Tibial nerve (tissue), 4 donors: ENCODE data around the gene TMEM147. TPM values are rescaled to one million over a fixed set of nuclear protein-coding genes. Genes with fewer than 3 reads are reported as not detected.

Source experiments
- DNase-seq, 2 donors: peaks; one replicate each; pipeline ENCODE4 v3.0.0-alpha.2; 2019; ENCODE audit warnings: low spot score in 2 of 2
- H3K27ac ChIP-seq, 4 donors: fragments of 200-600 bp; sonication (generic) in 3 of 4; one replicate each; pipeline ENCODE4 v1.5.1; 2017 to 2019; ENCODE audit warnings: mild to moderate bottlenecking in 1 of 4
- H3K27me3 ChIP-seq, 2 donors: fragments of 200-600 bp; sonication (generic) in 1 of 2; one replicate each; pipeline versions ENCODE4 v1.5.1 to v1.6.0; 2017 to 2019
- H3K36me3 ChIP-seq, 3 donors: fragments of 200-600 bp; sonication (generic); one replicate each; pipeline ENCODE4 v1.5.1; 2018 to 2019
- H3K4me1 ChIP-seq, 4 donors: fragments of 200-600 bp; sonication (generic) in 3 of 4; one replicate each; pipeline ENCODE4 v1.5.1; 2017 to 2019
- H3K4me3 ChIP-seq, 4 donors: fragments of 200-600 bp; sonication (generic) in 3 of 4; one replicate each; pipeline ENCODE4 v1.5.1; 2017 to 2019; ENCODE audit warnings: mild to moderate bottlenecking in 1 of 4, moderate library complexity in 1 of 4
- H3K9me3 ChIP-seq, 4 donors: fragments of 200-600 bp; sonication (generic) in 3 of 4; one replicate each; pipeline ENCODE4 v1.5.1; 2017 to 2019
- EP300 ChIP-seq, 2 donors: sonication (generic); formaldehyde crosslinking; IDR thresholded peaks; one replicate each; pipeline ENCODE4 v1.6.1; 2017; ENCODE audit warnings: antibody characterized with exemption in 2 of 2, mild to moderate bottlenecking in 1 of 2
- POLR2A ChIP-seq, 2 donors: fragments of 450-650 bp; IDR thresholded peaks; one replicate each; pipeline ENCODE4 v1.6.1; 2017; ENCODE audit warnings: antibody characterized with exemption in 2 of 2, mild to moderate bottlenecking in 2 of 2, moderate library complexity in 2 of 2
- WGBS, 2 donors: methylation state at CpG; one replicate each; pipeline ENCODE4 v1.1.5; 2018; 5-methylcytosine and 5-hydroxymethylcytosine counted together
- total RNA-seq, 4 donors: library from RNA; depleted of rRNA; stranded (reverse); fragments of >200 nt; gene quantifications; one replicate each; pipeline ENCODE4 v1.1.0, GENCODE V29; 2016
- TF ChIP-seq, protein P1 (sequence below), 5 experiments: fragments of 200-600 bp in 3 of 5; fragments of 450-650 bp in 2 of 5; sonication (generic) in 3 of 5; IDR thresholded peaks; one replicate each; pipeline ENCODE4 v1.5.1; 2016 to 2019; ENCODE audit warnings: antibody characterized with exemption in 5 of 5, mild to moderate bottlenecking in 3 of 5, moderate library complexity in 2 of 5

TMEM147 gene
- total RNA-seq, 4 donors from 2014 or later: 63.8 to 103 (median 68.2) TPM

DNA sequence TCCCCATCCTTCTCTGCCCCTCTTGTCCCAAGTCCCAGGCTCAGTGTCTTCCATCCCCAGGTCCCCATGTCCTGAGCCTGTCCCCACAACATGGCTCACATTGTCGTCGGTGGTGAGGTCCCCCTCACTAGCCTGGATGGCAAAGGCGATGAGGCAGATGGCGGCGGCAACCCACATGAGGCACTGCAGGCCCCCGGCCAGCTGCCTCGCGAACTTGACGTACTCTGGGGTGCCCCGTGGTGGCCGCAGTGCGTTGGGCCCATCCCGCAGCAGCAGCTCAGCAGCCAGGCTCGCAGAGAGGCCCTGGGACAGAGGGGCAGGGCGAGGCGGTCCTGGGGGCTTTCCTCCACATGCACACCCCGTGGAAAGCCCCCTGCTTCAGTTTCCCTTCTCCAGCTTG, 16.9 kb downstream of the TMEM147 start:
- Histone ChIP-seq H3K27ac (no peak overlapping the region), H3K27me3 (peaks cover 0 to 63% of the 10 kb centered on the region in 2 donors), H3K9me3 (no peaks in the 10 kb centered on the region), H3K4me3 (no peak overlapping the region), H3K36me3 (no peaks in the 10 kb centered on the region), H3K4me1 (peaks cover 0 to 15% (median 2%) of the 10 kb centered on the region in 4 donors)
- 54 to 57% methylated on average over 17 of the region's 17 CpGs for WGBS, 2 donors
- TF ChIP-seq, protein P1, sequence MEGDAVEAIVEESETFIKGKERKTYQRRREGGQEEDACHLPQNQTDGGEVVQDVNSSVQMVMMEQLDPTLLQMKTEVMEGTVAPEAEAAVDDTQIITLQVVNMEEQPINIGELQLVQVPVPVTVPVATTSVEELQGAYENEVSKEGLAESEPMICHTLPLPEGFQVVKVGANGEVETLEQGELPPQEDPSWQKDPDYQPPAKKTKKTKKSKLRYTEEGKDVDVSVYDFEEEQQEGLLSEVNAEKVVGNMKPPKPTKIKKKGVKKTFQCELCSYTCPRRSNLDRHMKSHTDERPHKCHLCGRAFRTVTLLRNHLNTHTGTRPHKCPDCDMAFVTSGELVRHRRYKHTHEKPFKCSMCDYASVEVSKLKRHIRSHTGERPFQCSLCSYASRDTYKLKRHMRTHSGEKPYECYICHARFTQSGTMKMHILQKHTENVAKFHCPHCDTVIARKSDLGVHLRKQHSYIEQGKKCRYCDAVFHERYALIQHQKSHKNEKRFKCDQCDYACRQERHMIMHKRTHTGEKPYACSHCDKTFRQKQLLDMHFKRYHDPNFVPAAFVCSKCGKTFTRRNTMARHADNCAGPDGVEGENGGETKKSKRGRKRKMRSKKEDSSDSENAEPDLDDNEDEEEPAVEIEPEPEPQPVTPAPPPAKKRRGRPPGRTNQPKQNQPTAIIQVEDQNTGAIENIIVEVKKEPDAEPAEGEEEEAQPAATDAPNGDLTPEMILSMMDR (IDR thresholded peaks at IDR 0.05): no peak
- TF ChIP-seq EP300 (IDR thresholded peaks at IDR 0.05): no peak
- TF ChIP-seq POLR2A (IDR thresholded peaks at IDR 0.05): no peak
- DNase-seq: no peak

DNA sequence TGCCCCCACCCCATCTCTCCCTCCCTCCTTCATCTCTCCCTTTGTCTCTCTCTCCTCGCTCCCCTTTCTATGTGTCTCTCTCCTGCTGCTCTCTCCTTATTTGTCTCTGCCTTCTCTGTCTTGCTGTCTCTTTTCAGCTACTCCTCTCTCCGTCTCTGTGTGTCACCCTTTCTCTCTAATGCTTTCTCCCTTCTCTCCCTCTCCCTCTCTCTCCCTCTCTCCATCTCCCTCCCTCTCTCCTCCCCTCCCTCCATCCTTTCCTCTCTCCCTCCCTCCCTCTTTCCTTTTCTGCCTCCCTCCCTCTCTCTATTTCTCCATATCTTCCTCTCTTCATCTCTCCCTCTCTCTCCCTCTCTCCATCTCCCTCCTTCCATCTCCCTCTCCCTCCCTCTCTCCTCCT, 17.4 kb downstream of the TMEM147 start:
- TF ChIP-seq POLR2A (IDR thresholded peaks at IDR 0.05) (no peak), EP300 (IDR thresholded peaks at IDR 0.05) (no peak)
- TF ChIP-seq, protein P1 (IDR thresholded peaks at IDR 0.05): no peak
- Histone ChIP-seq H3K27ac (no peak overlapping the region), H3K27me3 (peaks cover 0 to 59% of the 10 kb centered on the region in 2 donors), H3K4me3 (no peak overlapping the region), H3K4me1 (peaks cover 0 to 10% (median 2%) of the 10 kb centered on the region in 4 donors), H3K9me3 (no peaks in the 10 kb centered on the region), H3K36me3 (no peaks in the 10 kb centered on the region)
- WGBS, 2 donors: 54 to 60% methylated on average over 2 of the region's 2 CpGs
- no peak for DNase-seq

DNA sequence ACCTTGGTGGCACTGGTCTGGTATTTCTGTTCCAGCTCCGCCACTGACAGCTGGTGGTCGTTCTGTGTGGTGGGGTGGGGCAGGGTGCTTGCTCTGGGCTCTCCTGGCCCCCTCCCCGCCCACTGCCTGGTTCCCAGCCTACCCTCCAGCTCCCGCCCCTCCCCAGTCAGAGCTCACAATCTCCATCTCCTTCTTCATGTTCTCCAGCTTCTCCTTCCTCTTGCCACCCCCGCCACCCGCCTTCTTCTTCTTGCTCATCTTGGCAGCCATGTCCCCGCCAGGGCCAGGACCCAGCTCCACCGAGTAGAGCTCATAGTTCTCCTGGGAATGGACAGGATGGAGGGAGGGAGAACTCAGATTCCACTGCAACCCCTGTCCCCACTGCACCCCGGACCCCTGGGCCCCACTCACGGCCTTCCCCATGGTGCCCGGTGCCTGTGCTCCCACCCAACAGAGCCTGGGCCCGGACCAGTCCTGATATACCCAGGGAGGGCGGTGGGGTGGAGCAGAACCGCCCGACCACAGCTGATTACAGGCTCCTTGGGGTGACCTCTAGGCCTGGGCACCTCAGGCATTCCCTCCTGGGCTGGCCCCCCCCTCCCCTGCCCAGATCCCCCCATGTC, 17.9 kb downstream of the TMEM147 start, which contains the start of gene ATP4A:
ATP4A (minus strand) TSS at position 452 of the 623 bp plus-strand sequence; CDS start at position 423, 29 bp downstream.
- Histone ChIP-seq H3K27me3 (peaks cover 0 to 53% of the 10 kb centered on the region in 2 donors), H3K36me3 (no peaks in the 10 kb centered on the region), H3K4me1 (peaks cover 0 to 5% (median 0%) of the 10 kb centered on the region in 4 donors), H3K4me3 (no peak within 1 kb of the TSS), H3K9me3 (no peaks in the 10 kb centered on the region), H3K27ac (no peak within 1 kb of the TSS)
- no peak for DNase-seq
- TF ChIP-seq, protein P1 (IDR thresholded peaks at IDR 0.05): no peak
- TF ChIP-seq EP300 (IDR thresholded peaks at IDR 0.05) (no peak), POLR2A (IDR thresholded peaks at IDR 0.05) (no peak)
- WGBS, 2 donors: 70 to 73% methylated on average over 13 to 14 of the region's 15 CpGs

DNA sequence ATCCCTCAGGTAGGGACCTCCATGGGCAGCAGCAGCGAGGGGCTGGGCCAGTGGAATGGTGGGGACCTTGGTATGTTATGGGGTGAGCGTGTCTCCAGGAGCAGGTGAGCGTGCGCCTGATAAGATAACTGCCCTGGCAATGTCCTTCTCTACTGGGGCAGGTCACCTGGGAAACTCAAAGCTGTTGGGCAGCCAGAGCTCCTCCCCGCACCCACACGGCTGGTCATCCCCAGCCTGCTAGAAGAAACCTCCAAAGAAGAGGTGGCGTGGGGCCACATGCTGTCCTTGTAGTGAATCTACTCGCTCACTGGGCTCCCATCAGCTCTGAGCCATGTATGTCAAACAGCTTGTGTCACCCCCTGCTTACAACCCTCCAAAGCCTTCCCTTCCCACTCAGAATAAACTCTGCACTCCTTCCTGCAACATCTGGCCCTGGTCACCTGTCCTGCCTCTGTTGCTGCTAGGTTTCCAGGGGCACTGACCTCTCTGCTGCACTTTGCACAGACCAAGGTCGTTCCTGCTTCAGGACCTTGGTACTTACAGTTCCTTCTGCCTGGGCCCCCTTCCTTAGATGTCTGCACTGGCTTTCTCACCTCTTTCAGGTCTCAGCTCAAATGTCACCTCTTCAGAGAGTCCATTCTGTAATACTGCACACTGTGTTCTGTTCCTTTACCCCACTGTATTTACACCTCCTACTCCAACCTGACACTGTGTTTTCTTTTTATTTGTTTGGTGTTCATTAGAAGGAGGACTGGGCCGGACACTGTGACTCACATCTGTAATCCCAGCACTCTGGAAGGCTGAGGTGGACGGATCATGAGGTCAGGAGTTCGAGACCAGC, 19.8 kb downstream of the TMEM147 start:
- H3K27ac ChIP-seq: no peak overlapping the region
- WGBS, 2 donors: 77 to 83% methylated on average over 6 to 12 of the region's 12 CpGs
- TF ChIP-seq, protein P1 (IDR thresholded peaks at IDR 0.05): no peak
- H3K4me1 ChIP-seq: no peaks in the 10 kb centered on the region
- no peak for DNase-seq
- peaks cover 0 to 38% of the 10 kb centered on the region in 2 donors for H3K27me3 ChIP-seq
- H3K9me3 ChIP-seq: no peaks in the 10 kb centered on the region
- H3K36me3 ChIP-seq: no peaks in the 10 kb centered on the region
- H3K4me3 ChIP-seq: no peak overlapping the region

DNA sequence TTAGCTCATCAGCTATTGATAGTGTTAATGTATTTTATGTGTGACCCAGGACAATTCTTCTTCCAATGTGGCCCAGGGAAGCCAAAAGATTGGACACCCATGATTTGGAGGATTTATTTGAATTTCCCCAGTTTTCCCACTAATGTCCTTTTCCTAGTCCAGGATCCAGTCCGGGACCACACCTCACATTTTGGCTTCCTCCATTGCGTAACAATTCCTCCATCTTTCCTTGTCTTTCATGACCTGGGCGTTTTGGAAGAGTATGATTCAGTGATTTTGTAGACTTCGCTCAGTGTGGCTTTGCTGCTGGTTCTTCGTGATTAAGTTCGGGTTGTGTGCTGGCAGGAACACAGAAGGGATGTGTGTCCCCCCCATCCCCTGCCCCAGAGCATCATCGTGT, 21.3 kb downstream of the TMEM147 start:
- Histone ChIP-seq H3K4me3 (no peak overlapping the region), H3K36me3 (no peaks in the 10 kb centered on the region), H3K9me3 (no peaks in the 10 kb centered on the region), H3K4me1 (no peaks in the 10 kb centered on the region), H3K27me3 (peaks cover 0 to 26% of the 10 kb centered on the region in 2 donors), H3K27ac (no peak overlapping the region)
- 82% methylated on average over 7 of the region's 7 CpGs for WGBS, 2 donors
- DNase-seq: no peak
- TF ChIP-seq POLR2A (IDR thresholded peaks at IDR 0.05): no peak
- TF ChIP-seq EP300 (IDR thresholded peaks at IDR 0.05): no peak
- TF ChIP-seq, protein P1 (IDR thresholded peaks at IDR 0.05): no peak
